K562 (cell line): ENCODE measurements around the gene TSPAN15. TPM values are rescaled to one million over a fixed set of nuclear protein-coding genes. Genes with fewer than 3 reads are reported as not detected.

Experiments used
- ARNT ChIP-seq, 2 experiments: fragments of 450-650 bp; IDR thresholded peaks; 2 replicates each; pipeline ENCODE4 v1.6.1; 2016; ENCODE audit warnings: mild to moderate bottlenecking in 1 of 2
- ILF3 ChIP-seq: fragments of 450-650 bp; IDR thresholded peaks from 2 replicates; pipeline ENCODE4 v1.6.1; 2018; ENCODE audit warnings: antibody characterized with exemption, mild to moderate bottlenecking, moderate library complexity, borderline replicate concordance
- KLF13 ChIP-seq: fragments of 450-650 bp; IDR thresholded peaks from 2 replicates; pipeline ENCODE4 v1.6.1; 2016; ENCODE audit warnings: missing genetic modification characterization, low read depth, mild to moderate bottlenecking, missing compliant biosample characterization, moderate library complexity, borderline replicate concordance
- MEF2D ChIP-seq: conservative IDR thresholded peaks from 2 replicates; pipeline ENCODE4 v1.6.1; 2016; ENCODE audit warnings: low read depth, missing genetic modification characterization, missing compliant biosample characterization
- MYBL2 ChIP-seq, 2 experiments: fragments of 450-650 bp in 1 of 2; sonication (generic) in 1 of 2; formaldehyde crosslinking in 1 of 2; IDR thresholded peaks; 2 replicates each; pipeline versions ENCODE4 v1.6.1 to v1.8.1; 2017 to 2022; ENCODE audit warnings: borderline replicate concordance in 1 of 2, inconsistent platforms in 1 of 2, low read depth in 1 of 2, mild to moderate bottlenecking in 1 of 2, missing genetic modification reagents in 1 of 2, moderate library complexity in 1 of 2
- NFXL1 ChIP-seq: fragments of 450-650 bp; formaldehyde crosslinking; IDR thresholded peaks from 2 replicates; pipeline ENCODE4 v1.4.0; 2021; ENCODE audit warnings: mild to moderate bottlenecking
- PATZ1 ChIP-seq: fragments of 250-450 bp; sonication (Bioruptor Pico); IDR thresholded peaks from 2 replicates; pipeline ENCODE4 v1.5.0; 2020; ENCODE audit warnings: mild to moderate bottlenecking, borderline replicate concordance
- PHF20 ChIP-seq: fragments of 450-650 bp; IDR thresholded peaks from 2 replicates; pipeline ENCODE4 v1.6.1; 2018; ENCODE audit not compliant: partially characterized antibody
- ZBTB1 ChIP-seq: sonication (generic); formaldehyde crosslinking; IDR thresholded peaks from 2 replicates; pipeline ENCODE4 v1.8.1; 2023; ENCODE audit warnings: missing genetic modification reagents, low read depth, mild to moderate bottlenecking, borderline replicate concordance
- ZNF3 ChIP-seq: fragments of 250-450 bp; sonication (Bioruptor Pico); IDR thresholded peaks from 2 replicates; pipeline ENCODE4 v1.5.0; 2021; ENCODE audit warnings: mild to moderate bottlenecking, moderate library complexity
- polyA plus RNA-seq, 8 experiments: library from polyadenylated mRNA; depleted of rRNA in 4 of 8; stranded (reverse) in 5 of 8; unstranded in 3 of 8; fragments of >200 nt; fragmentation: Nextera tagmentation in 2 of 8; fragmentation: Illumina TruSeq in 1 of 8; extraction: Ambion mirVana in 2 of 8; extraction: Trizol in 1 of 8; gene quantifications; 2 replicates each; pipeline versions ENCODE4 v1.2.1 to v1.2.3, GENCODE V29; 2011 to 2014; ENCODE audit warnings: inconsistent platforms in 1 of 8, missing spikeins in 1 of 8
- total RNA-seq, 7 experiments: library from RNA; depleted of rRNA in 6 of 7; stranded (reverse); fragments of >200 nt in 6 of 7; fragmentation: Illumina TruSeq in 2 of 7; extraction: Trizol in 2 of 7; gene quantifications; 2 replicates each; pipeline versions ENCODE4 v1.2.1 to v1.2.3, GENCODE V29; 2011 to 2021; ENCODE audit warnings: low replicate concordance in 1 of 7
- TF ChIP-seq, protein P1 (sequence below): sonication (generic); formaldehyde crosslinking; IDR thresholded peaks from 2 replicates; pipeline ENCODE4 v1.8.1; 2023; ENCODE audit warnings: mild to moderate bottlenecking, missing genetic modification reagents
- TF ChIP-seq, protein P2 (sequence below), 2 experiments: fragments of 450-650 bp in 1 of 2; sonication (generic) in 1 of 2; formaldehyde crosslinking in 1 of 2; IDR thresholded peaks; 2 replicates each; pipeline versions ENCODE4 v1.7.1 to v1.9.0; 2016 to 2022; ENCODE audit warnings: inconsistent platforms in 1 of 2, mild to moderate bottlenecking in 1 of 2, missing genetic modification reagents in 1 of 2

The TSPAN15 gene
- total and polyA plus RNA-seq, 9 of the 15 experiments (the other 6 are each of a cell fraction or from before 2014, with no cell fraction given), result 0.33 to 1.0 (median 0.45) TPM; not detected in 2

- no peak for TF ChIP-seq PATZ1
- TF ChIP-seq MEF2D (tag), result no peak
- TF ChIP-seq KLF13 (tag), result no peak
- TF ChIP-seq, protein P1, sequence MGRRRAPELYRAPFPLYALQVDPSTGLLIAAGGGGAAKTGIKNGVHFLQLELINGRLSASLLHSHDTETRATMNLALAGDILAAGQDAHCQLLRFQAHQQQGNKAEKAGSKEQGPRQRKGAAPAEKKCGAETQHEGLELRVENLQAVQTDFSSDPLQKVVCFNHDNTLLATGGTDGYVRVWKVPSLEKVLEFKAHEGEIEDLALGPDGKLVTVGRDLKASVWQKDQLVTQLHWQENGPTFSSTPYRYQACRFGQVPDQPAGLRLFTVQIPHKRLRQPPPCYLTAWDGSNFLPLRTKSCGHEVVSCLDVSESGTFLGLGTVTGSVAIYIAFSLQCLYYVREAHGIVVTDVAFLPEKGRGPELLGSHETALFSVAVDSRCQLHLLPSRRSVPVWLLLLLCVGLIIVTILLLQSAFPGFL (CRISPR knock-in tag), result no peak
- no peak for TF ChIP-seq NFXL1 (CRISPR knock-in tag)
- no peak for TF ChIP-seq ARNT (IDR thresholded peaks at IDR 0.05)
- TF ChIP-seq, protein P2, sequence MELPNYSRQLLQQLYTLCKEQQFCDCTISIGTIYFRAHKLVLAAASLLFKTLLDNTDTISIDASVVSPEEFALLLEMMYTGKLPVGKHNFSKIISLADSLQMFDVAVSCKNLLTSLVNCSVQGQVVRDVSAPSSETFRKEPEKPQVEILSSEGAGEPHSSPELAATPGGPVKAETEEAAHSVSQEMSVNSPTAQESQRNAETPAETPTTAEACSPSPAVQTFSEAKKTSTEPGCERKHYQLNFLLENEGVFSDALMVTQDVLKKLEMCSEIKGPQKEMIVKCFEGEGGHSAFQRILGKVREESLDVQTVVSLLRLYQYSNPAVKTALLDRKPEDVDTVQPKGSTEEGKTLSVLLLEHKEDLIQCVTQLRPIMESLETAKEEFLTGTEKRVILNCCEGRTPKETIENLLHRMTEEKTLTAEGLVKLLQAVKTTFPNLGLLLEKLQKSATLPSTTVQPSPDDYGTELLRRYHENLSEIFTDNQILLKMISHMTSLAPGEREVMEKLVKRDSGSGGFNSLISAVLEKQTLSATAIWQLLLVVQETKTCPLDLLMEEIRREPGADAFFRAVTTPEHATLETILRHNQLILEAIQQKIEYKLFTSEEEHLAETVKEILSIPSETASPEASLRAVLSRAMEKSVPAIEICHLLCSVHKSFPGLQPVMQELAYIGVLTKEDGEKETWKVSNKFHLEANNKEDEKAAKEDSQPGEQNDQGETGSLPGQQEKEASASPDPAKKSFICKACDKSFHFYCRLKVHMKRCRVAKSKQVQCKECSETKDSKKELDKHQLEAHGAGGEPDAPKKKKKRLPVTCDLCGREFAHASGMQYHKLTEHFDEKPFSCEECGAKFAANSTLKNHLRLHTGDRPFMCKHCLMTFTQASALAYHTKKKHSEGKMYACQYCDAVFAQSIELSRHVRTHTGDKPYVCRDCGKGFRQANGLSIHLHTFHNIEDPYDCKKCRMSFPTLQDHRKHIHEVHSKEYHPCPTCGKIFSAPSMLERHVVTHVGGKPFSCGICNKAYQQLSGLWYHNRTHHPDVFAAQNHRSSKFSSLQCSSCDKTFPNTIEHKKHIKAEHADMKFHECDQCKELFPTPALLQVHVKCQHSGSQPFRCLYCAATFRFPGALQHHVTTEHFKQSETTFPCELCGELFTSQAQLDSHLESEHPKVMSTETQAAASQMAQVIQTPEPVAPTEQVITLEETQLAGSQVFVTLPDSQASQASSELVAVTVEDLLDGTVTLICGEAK (IDR thresholded peaks at IDR 0.05), result no peak
- TF ChIP-seq, protein P2 (CRISPR knock-in tag; IDR thresholded peaks at IDR 0.05), result no peak
- no peak for TF ChIP-seq MYBL2 (IDR thresholded peaks at IDR 0.05; ENCODE audit: low read depth)
- TF ChIP-seq MYBL2 (CRISPR knock-in tag; IDR thresholded peaks at IDR 0.05; ENCODE audit: borderline replicate concordance), result no peak
- no peak for TF ChIP-seq PHF20
- no peak for TF ChIP-seq ILF3
- no peak for TF ChIP-seq ZBTB1 (CRISPR knock-in tag)
- no peak for TF ChIP-seq ZNF3 (CRISPR knock-in tag)
Observed at GRCh38 chr10:69451209-69451783, at the start of gene TSPAN15 (continued).
